ENCODE measurements around the gene ZFYVE27. TPM values are rescaled to one million over a fixed set of nuclear protein-coding genes. Genes with fewer than 3 reads are reported as not detected.

Gene ZFYVE27
- total RNA-seq, 1 donor from 2014 or later, result 48.5 TPM

- TF ChIP-seq, protein P1, sequence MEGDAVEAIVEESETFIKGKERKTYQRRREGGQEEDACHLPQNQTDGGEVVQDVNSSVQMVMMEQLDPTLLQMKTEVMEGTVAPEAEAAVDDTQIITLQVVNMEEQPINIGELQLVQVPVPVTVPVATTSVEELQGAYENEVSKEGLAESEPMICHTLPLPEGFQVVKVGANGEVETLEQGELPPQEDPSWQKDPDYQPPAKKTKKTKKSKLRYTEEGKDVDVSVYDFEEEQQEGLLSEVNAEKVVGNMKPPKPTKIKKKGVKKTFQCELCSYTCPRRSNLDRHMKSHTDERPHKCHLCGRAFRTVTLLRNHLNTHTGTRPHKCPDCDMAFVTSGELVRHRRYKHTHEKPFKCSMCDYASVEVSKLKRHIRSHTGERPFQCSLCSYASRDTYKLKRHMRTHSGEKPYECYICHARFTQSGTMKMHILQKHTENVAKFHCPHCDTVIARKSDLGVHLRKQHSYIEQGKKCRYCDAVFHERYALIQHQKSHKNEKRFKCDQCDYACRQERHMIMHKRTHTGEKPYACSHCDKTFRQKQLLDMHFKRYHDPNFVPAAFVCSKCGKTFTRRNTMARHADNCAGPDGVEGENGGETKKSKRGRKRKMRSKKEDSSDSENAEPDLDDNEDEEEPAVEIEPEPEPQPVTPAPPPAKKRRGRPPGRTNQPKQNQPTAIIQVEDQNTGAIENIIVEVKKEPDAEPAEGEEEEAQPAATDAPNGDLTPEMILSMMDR (IDR thresholded peaks at IDR 0.05; ENCODE audit: partially characterized antibody, unreplicated experiment), result peak; percentile 64
- Mint-ChIP-seq H3K4me1 (ENCODE audit: low read depth, unreplicated experiment) (peaks cover 22% of the 10 kb centered on the region), H3K27ac (ENCODE audit: unreplicated experiment) (no peak overlapping the region)
These were observed 35.4 kb upstream of the ZFYVE27 start for GRCh38 chr10:97701438-97702069.

DNA sequence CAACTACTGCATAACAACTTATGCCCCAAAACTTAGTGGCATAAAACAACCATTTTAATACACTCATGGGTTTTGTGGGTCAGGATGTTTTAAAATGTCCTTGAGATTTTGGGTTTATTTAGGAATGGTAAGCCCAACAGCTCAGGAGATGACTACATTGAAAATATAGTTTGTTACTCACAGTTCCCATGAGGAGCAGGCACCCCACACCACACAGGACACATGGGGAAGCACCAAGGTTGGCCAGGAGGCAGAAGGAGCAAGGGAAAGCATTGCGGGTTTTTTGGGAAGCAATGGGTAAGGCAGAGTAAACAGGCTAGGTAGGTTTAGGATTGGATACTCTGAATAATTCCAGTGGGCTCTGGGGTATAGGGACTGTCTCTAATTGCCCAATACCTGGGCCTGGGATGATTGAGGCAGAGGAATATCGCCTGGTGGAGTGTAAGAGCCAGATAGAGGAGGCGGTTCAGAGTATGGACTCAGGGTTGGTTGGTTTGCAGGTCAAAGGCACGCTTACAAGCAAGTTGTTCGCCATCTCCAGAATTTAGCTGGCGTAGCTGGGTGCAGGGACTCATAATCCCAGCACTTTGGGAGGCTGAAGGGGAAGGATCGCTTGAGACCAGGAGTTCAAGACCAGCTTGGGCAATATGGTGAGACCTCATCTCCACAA, 33.4 kb upstream of the ZFYVE27 start:
- DNase-seq, result no peak
- Mint-ChIP-seq H3K27ac (ENCODE audit: unreplicated experiment) (no peak overlapping the region), H3K4me1 (ENCODE audit: low read depth, unreplicated experiment) (peaks cover 15% of the 10 kb centered on the region), H3K4me3 (ENCODE audit: unreplicated experiment) (no peak overlapping the region), H3K27me3 (ENCODE audit: unreplicated experiment) (no peaks in the 10 kb centered on the region), H3K36me3 (ENCODE audit: unreplicated experiment) (no peaks in the 10 kb centered on the region), H3K9me3 (ENCODE audit: unreplicated experiment) (peaks cover 3% of the 10 kb centered on the region)
- TF ChIP-seq, protein P1 (IDR thresholded peaks at IDR 0.05; ENCODE audit: partially characterized antibody, unreplicated experiment), result no peak

More at GRCh38 chr10:97701438-97702069, 35.4 kb upstream of the ZFYVE27 start:
- Mint-ChIP-seq H3K4me3 (ENCODE audit: unreplicated experiment) (no peak overlapping the region), H3K9me3 (ENCODE audit: unreplicated experiment) (peaks cover 6% of the 10 kb centered on the region), H3K36me3 (ENCODE audit: unreplicated experiment) (no peaks in the 10 kb centered on the region), H3K27me3 (ENCODE audit: unreplicated experiment) (no peaks in the 10 kb centered on the region)
- DNase-seq, result peak; percentile 41

GRCh38 chr10:97704341-97704740, 32.6 kb upstream of the ZFYVE27 start:
- Mint-ChIP-seq H3K4me3 (ENCODE audit: unreplicated experiment) (no peak overlapping the region), H3K4me1 (ENCODE audit: low read depth, unreplicated experiment) (peaks cover 13% of the 10 kb centered on the region), H3K27ac (ENCODE audit: unreplicated experiment) (no peak overlapping the region), H3K27me3 (ENCODE audit: unreplicated experiment) (no peaks in the 10 kb centered on the region), H3K9me3 (ENCODE audit: unreplicated experiment) (peaks cover 3% of the 10 kb centered on the region), H3K36me3 (ENCODE audit: unreplicated experiment) (no peaks in the 10 kb centered on the region)
- TF ChIP-seq, protein P1 (IDR thresholded peaks at IDR 0.05; ENCODE audit: partially characterized antibody, unreplicated experiment), result no peak
- no peak for DNase-seq

- H3K4me1 Mint-ChIP-seq (ENCODE audit: low read depth, unreplicated experiment), result peaks cover 9% of the 10 kb centered on the region
- no peaks in the 10 kb centered on the region for H3K27me3 Mint-ChIP-seq (ENCODE audit: unreplicated experiment)
- TF ChIP-seq, protein P1 (IDR thresholded peaks at IDR 0.05; ENCODE audit: partially characterized antibody, unreplicated experiment), result no peak
- H3K9me3 Mint-ChIP-seq (ENCODE audit: unreplicated experiment), result peaks cover 3% of the 10 kb centered on the region
- no peak overlapping the region for H3K27ac Mint-ChIP-seq (ENCODE audit: unreplicated experiment)
- DNase-seq, result no peak
- no peak overlapping the region for H3K4me3 Mint-ChIP-seq (ENCODE audit: unreplicated experiment)
- H3K36me3 Mint-ChIP-seq (ENCODE audit: unreplicated experiment), result no peaks in the 10 kb centered on the region
These were observed 31.8 kb upstream of the ZFYVE27 start for GRCh38 chr10:97705006-97705670.

Data from glutamatergic neuron (in vitro differentiated cells).